Gastroesophageal sphincter (tissue), 4 donors: Measurements from ENCODE around the gene HTRA3. TPM values are rescaled to one million over a fixed set of nuclear protein-coding genes. Genes with fewer than 3 reads are reported as not detected.

Source experiments
- ATAC-seq: fragments of 150-250 bp; one replicate; pipeline ENCODE4 v1.9.1; 2016; ENCODE audit warnings: mild to moderate bottlenecking, moderate library complexity
- H3K27ac ChIP-seq, 4 donors: fragments of 200-600 bp; sonication (generic) in 3 of 4; 1 replicate in 3 of 4; 2 replicates in 1 of 4; pipeline ENCODE4 v1.5.1; 2016 to 2019
- H3K27me3 ChIP-seq: fragments of 200-600 bp; sonication (generic); one replicate; pipeline ENCODE4 v1.5.1; 2019
- H3K36me3 ChIP-seq, 2 donors: fragments of 200-600 bp; sonication (generic); one replicate each; pipeline ENCODE4 v1.5.1; 2019; ENCODE audit warnings: control low read depth in 1 of 2
- H3K4me1 ChIP-seq, 3 donors: fragments of 200-600 bp; sonication (generic); 1 replicate in 2 of 3; 2 replicates in 1 of 3; pipeline ENCODE4 v1.5.1; 2016 to 2019; ENCODE audit warnings: control low read depth in 2 of 3
- H3K4me3 ChIP-seq, 2 donors: fragments of 200-600 bp; sonication (generic); one replicate each; pipeline ENCODE4 v1.5.1; 2019; ENCODE audit warnings: mild to moderate bottlenecking in 1 of 2, moderate library complexity in 1 of 2
- H3K9me3 ChIP-seq, 3 donors: fragments of 200-600 bp; sonication (generic); one replicate each; pipeline ENCODE4 v1.5.1; 2017 to 2019; ENCODE audit warnings: control low read depth in 2 of 3
- EP300 ChIP-seq: sonication (generic); formaldehyde crosslinking; IDR thresholded peaks from one replicate; pipeline ENCODE4 v1.6.1; 2017; ENCODE audit warnings: antibody characterized with exemption, mild to moderate bottlenecking
- POLR2A ChIP-seq, 2 donors: fragments of 450-650 bp; IDR thresholded peaks; one replicate each; pipeline ENCODE4 v1.6.1; 2017; ENCODE audit warnings: antibody characterized with exemption in 2 of 2, mild to moderate bottlenecking in 2 of 2, moderate library complexity in 1 of 2
- POLR2AphosphoS5 ChIP-seq: sonication (generic); formaldehyde crosslinking; IDR thresholded peaks from one replicate; pipeline ENCODE4 v1.6.1; 2017; ENCODE audit warnings: antibody characterized with exemption
- WGBS, 2 donors: methylation state at CpG; one replicate each; pipeline ENCODE4 v1.1.5; 2018; ENCODE audit warnings: low coverage in 1 of 2; 5-methylcytosine and 5-hydroxymethylcytosine counted together
- total RNA-seq, 4 donors: library from RNA; depleted of rRNA; stranded (reverse); fragments of >200 nt; gene quantifications; one replicate each; pipeline ENCODE4 v1.1.0, GENCODE V29; 2016
- TF ChIP-seq, protein P1 (sequence below), 4 experiments: fragments of 200-600 bp in 2 of 4; fragments of 450-650 bp in 2 of 4; sonication (generic) in 1 of 4; IDR thresholded peaks; one replicate each; pipeline ENCODE4 v1.5.1; 2017 to 2019; ENCODE audit warnings: antibody characterized with exemption in 4 of 4, mild to moderate bottlenecking in 2 of 4, moderate library complexity in 2 of 4

Gene HTRA3
- total RNA-seq, 4 donors from 2014 or later: 30.2 to 80.5 (median 59.9) TPM

DNA sequence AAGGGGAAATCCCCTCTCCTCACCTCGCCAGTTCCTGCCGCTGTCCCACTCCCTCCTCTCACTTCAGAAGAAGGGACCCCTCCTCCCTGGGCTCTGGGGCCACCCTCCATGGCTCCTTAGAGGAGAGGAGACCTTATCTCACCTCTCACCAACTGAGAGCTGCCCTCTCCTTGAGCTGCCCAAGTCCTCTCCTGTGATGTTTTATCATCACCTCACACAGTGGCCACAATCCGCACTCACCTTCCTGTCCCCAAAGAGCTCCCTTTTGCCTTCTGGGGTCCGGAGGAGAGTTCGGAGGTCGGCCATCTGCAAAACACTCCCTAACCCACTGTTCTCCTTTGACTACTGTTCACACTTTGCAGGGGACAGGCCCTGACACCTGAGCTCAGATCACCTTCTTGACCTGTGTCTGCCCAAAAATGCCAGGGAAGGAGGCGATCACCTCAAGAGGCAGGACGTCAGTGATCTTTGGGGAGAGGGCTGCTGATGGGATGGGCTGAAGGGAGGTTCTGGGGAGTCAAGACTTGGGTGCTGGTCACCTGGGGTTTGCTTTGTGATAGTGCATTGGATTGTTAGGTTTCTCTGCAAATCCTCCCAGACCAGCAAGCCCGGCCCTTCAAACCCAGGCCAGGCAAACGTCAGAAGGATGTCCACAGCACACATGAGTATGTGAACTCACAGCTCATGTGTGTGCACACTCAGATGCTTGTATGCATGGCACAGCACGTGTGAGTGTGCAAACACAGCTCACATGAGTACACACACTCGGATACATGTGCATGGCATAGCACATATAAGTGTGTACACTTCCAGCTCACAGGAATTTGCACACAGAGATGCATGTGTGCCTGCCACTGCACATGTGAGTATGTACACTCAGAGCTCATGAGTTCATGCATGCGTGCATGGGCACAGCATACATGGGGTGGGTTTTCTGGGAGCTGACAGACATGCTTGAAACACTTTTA is 41.8 kb downstream of the HTRA3 start:
- no peak overlapping the region for H3K4me3 ChIP-seq

DNA sequence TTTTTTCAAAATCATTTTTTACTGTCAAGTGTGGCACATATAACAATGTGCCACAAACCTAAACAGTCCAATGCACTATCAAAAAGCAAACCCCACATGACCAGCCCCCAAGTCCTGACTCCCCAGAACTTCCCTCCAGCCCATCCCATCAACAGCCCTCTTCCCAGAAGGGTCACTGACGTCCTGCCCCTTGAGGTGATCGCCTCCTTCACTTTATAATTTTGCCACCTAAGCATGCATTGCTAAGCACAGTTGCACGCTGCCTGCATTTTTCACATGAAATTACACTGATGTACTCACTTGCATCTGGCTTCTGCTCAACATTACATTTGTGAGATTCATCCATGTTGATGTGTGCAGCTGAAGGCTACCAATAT is 42.5 kb downstream of the HTRA3 start:
- peaks cover 0 to 53% (median 14%) of the 10 kb centered on the region in 3 donors for H3K4me1 ChIP-seq
- 86 to 93% methylated on average over 3 of the region's 3 CpGs for WGBS, 2 donors
- no peaks in the 10 kb centered on the region for H3K36me3 ChIP-seq
- H3K9me3 ChIP-seq: peaks cover 0 to 12% (median 0%) of the 10 kb centered on the region in 3 donors
- H3K27me3 ChIP-seq: no peaks in the 10 kb centered on the region
- no peak for ATAC-seq
- TF ChIP-seq POLR2A (IDR thresholded peaks at IDR 0.05) (no peak), EP300 (no peak), POLR2AphosphoS5 (no peak)
- TF ChIP-seq, protein P1, sequence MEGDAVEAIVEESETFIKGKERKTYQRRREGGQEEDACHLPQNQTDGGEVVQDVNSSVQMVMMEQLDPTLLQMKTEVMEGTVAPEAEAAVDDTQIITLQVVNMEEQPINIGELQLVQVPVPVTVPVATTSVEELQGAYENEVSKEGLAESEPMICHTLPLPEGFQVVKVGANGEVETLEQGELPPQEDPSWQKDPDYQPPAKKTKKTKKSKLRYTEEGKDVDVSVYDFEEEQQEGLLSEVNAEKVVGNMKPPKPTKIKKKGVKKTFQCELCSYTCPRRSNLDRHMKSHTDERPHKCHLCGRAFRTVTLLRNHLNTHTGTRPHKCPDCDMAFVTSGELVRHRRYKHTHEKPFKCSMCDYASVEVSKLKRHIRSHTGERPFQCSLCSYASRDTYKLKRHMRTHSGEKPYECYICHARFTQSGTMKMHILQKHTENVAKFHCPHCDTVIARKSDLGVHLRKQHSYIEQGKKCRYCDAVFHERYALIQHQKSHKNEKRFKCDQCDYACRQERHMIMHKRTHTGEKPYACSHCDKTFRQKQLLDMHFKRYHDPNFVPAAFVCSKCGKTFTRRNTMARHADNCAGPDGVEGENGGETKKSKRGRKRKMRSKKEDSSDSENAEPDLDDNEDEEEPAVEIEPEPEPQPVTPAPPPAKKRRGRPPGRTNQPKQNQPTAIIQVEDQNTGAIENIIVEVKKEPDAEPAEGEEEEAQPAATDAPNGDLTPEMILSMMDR (IDR thresholded peaks at IDR 0.05): no peak
- H3K4me3 ChIP-seq: no peak overlapping the region
- H3K27ac ChIP-seq: no peak overlapping the region

More for the DNA sequence above, 41.8 kb downstream of the HTRA3 start:
- Histone ChIP-seq H3K27me3 (no peaks in the 10 kb centered on the region), H3K9me3 (peaks cover 0 to 12% (median 0%) of the 10 kb centered on the region in 3 donors), H3K4me1 (peaks cover 3 to 53% (median 19%) of the 10 kb centered on the region in 3 donors), H3K36me3 (no peaks in the 10 kb centered on the region), H3K27ac (no peak overlapping the region)
- ATAC-seq: no peak
- WGBS, 2 donors: 66 to 90% methylated on average over 9 of the region's 13 CpGs
- TF ChIP-seq POLR2AphosphoS5 (no peak), EP300 (no peak), POLR2A (IDR thresholded peaks at IDR 0.05) (no peak)
- TF ChIP-seq, protein P1 (IDR thresholded peaks at IDR 0.05): no peak

DNA sequence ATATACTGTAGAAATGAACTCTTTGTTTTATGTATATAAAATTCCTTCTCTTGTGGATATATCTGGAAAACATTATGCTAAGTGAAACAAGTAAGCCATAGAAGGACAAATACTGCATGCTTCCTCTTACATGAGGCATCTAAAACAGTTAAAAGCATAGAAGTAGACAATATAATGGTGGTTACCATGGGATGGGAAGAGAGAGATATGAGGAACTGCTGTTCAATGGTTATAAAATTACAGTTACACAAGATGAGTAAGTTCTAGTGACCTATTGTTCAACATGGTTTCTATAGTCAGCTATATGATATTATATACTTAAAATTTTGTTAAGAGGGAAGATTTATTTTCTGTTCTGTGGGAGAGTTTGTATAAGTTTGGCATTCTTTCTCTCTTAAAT is 43.4 kb downstream of the HTRA3 start:
- no peaks in the 10 kb centered on the region for H3K27me3 ChIP-seq
- peaks cover 0 to 44% (median 14%) of the 10 kb centered on the region in 3 donors for H3K4me1 ChIP-seq
- no peaks in the 10 kb centered on the region for H3K36me3 ChIP-seq
- H3K4me3 ChIP-seq: no peak overlapping the region
- H3K9me3 ChIP-seq: peaks cover 0 to 12% (median 0%) of the 10 kb centered on the region in 3 donors
- H3K27ac ChIP-seq: no peak overlapping the region
- ATAC-seq: no peak
- TF ChIP-seq POLR2AphosphoS5 (no peak), EP300 (no peak), POLR2A (IDR thresholded peaks at IDR 0.05) (no peak)
- TF ChIP-seq, protein P1 (IDR thresholded peaks at IDR 0.05): no peak

DNA sequence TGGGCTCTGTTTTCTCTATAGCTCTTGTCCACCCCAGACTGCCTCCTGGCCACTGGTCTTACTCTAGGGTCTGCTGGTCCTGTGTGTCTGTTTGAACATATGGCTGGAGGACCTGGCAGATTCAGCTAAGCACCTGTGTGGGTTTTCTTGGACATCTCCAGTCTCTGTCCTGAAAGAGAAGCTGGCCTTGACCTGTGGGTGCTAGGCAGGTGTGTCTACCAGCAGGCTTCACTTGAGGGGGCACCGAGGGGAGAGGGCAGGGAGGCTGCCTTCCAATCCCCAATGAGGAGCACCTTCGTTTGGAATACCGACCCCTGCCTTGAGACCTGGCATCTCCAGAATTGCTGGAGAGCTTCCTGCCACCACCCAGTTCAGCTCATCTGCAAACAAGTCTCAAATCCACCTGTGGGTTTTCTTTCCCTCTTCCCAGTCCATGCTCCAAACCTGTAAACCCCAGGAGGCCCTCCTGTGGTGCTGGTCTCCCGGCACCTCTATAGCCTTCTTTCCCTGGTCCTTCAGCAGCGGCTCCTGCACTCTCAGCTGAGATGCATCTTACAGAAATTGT is 45.2 kb downstream of the HTRA3 start:
- WGBS, 2 donors: 87 to 100% methylated on average over 3 of the region's 5 CpGs
- Histone ChIP-seq H3K9me3 (peaks cover 0 to 12% (median 0%) of the 10 kb centered on the region in 3 donors), H3K4me3 (no peak overlapping the region), H3K27ac (peak overlapping the region in 1 of 4 donors; percentile 73), H3K27me3 (no peaks in the 10 kb centered on the region), H3K4me1 (peaks cover 0 to 40% (median 14%) of the 10 kb centered on the region in 3 donors), H3K36me3 (no peaks in the 10 kb centered on the region)
- TF ChIP-seq POLR2A (IDR thresholded peaks at IDR 0.05) (no peak), POLR2AphosphoS5 (no peak), EP300 (no peak)
- TF ChIP-seq, protein P1 (IDR thresholded peaks at IDR 0.05): no peak
- no peak for ATAC-seq
